CD14-positive monocyte (primary cell): ENCODE measurements around the gene STIM1. TPM values are rescaled to one million over a fixed set of nuclear protein-coding genes. Genes with fewer than 3 reads are reported as not detected.

Experiments used
- DNase-seq, 3 donors: peaks; one replicate each; pipeline ENCODE4 v3.0.0-alpha.2; 2011 to 2022
- H2AFZ ChIP-seq: 2 replicates; pipeline ENCODE4 v1.6.0; 2012; ENCODE audit warnings: mild to moderate bottlenecking, low read depth, low read length, inconsistent platforms; ENCODE audit not compliant: insufficient read depth, poor library complexity, severe bottlenecking
- H3K27ac ChIP-seq, 2 donors: 1 replicate in 1 of 2; 2 replicates in 1 of 2; pipeline ENCODE4 v1.5.1; 2012 to 2013; ENCODE audit warnings: low read length in 2 of 2, control low read depth in 1 of 2, inconsistent platforms in 1 of 2, low read depth in 1 of 2, mild to moderate bottlenecking in 1 of 2
- H3K27me3 ChIP-seq, 2 donors: one replicate each; pipeline versions ENCODE4 v1.6.0 to v1.6.1; 2011 to 2013; ENCODE audit warnings: low read length in 2 of 2; ENCODE audit not compliant: control insufficient read depth in 2 of 2, insufficient read depth in 2 of 2
- H3K36me3 ChIP-seq, 2 donors: replicated peaks in 1 of 2; 1 replicate in 1 of 2; 2 replicates in 1 of 2; pipeline versions ENCODE4 v1.5.1 to v1.6.1; 2012 to 2013; ENCODE audit warnings: low read length in 2 of 2, control low read depth in 1 of 2, inconsistent platforms in 1 of 2, mild to moderate bottlenecking in 1 of 2; ENCODE audit not compliant: insufficient read depth in 2 of 2, control insufficient read depth in 1 of 2
- H3K4me1 ChIP-seq, 2 donors: 1 replicate in 1 of 2; 2 replicates in 1 of 2; pipeline versions ENCODE4 v1.5.1 to v1.6.1; 2012 to 2013; ENCODE audit warnings: low read length in 2 of 2, control low read depth in 1 of 2, inconsistent platforms in 1 of 2, mild to moderate bottlenecking in 1 of 2, moderate library complexity in 1 of 2; ENCODE audit not compliant: insufficient read depth in 2 of 2, control insufficient read depth in 1 of 2
- H3K4me2 ChIP-seq: replicated peaks from 2 replicates; pipeline ENCODE3; 2012; ENCODE audit warnings: low read length, moderate library complexity, mild to moderate bottlenecking; ENCODE audit not compliant: poor library complexity, severe bottlenecking; ENCODE audit errors: extremely low read depth
- H3K4me3 ChIP-seq, 3 experiments: fragments of 200-600 bp in 1 of 3; sonication (generic) in 1 of 3; replicated peaks in 1 of 3; 1 replicate in 2 of 3; 2 replicates in 1 of 3; pipeline ENCODE4 v1.5.1; 2011 to 2013; ENCODE audit warnings: low read length in 3 of 3, mild to moderate bottlenecking in 3 of 3, control low read depth in 2 of 3, low read depth in 2 of 3, inconsistent platforms in 1 of 3, moderate library complexity in 1 of 3
- H3K79me2 ChIP-seq: 2 replicates; pipeline ENCODE4 v1.6.0; 2012; ENCODE audit warnings: mild to moderate bottlenecking, control low read depth, inconsistent platforms, low read length, moderate library complexity; ENCODE audit not compliant: insufficient read depth
- H3K9ac ChIP-seq: 2 replicates; pipeline ENCODE4 v1.6.0; 2017; ENCODE audit warnings: low read length, mild to moderate bottlenecking; ENCODE audit not compliant: insufficient read depth, poor library complexity, severe bottlenecking
- H3K9me3 ChIP-seq, 2 donors: replicated peaks in 1 of 2; 1 replicate in 1 of 2; 2 replicates in 1 of 2; pipeline versions ENCODE4 v1.5.1 to v1.6.1; 2012 to 2013; ENCODE audit warnings: low read length in 2 of 2, control low read depth in 1 of 2; ENCODE audit not compliant: control insufficient read depth in 1 of 2, insufficient read depth in 1 of 2
- H4K20me1 ChIP-seq: 2 replicates; pipeline ENCODE4 v1.6.0; 2012; ENCODE audit warnings: mild to moderate bottlenecking, low read length, control low read depth, moderate library complexity; ENCODE audit not compliant: insufficient read depth
- H3K27ac Mint-ChIP-seq, 7 donors: one replicate each; pipeline ENCODE4 v1.8.0; 2020; ENCODE audit warnings: mild to moderate bottlenecking in 7 of 7, mixed read lengths in 7 of 7, moderate library complexity in 6 of 7, inconsistent platforms in 2 of 7
- H3K27me3 Mint-ChIP-seq, 3 donors: one replicate each; pipeline ENCODE4 v1.8.0; 2021 to 2022; ENCODE audit warnings: low read depth in 3 of 3, mild to moderate bottlenecking in 3 of 3, mixed read lengths in 3 of 3, moderate library complexity in 3 of 3, inconsistent platforms in 1 of 3
- H3K36me3 Mint-ChIP-seq, 2 donors: one replicate each; pipeline ENCODE4 v1.8.0; 2020; ENCODE audit warnings: mixed read lengths in 2 of 2, inconsistent platforms in 1 of 2, mild to moderate bottlenecking in 1 of 2
- H3K4me1 Mint-ChIP-seq: one replicate; pipeline ENCODE4 v1.8.0; 2020; ENCODE audit warnings: mild to moderate bottlenecking, mixed read lengths
- H3K4me3 Mint-ChIP-seq, 2 donors: one replicate each; pipeline ENCODE4 v1.8.0; 2020; ENCODE audit warnings: mild to moderate bottlenecking in 2 of 2, mixed read lengths in 2 of 2, moderate library complexity in 1 of 2
- H3K9me3 Mint-ChIP-seq, 7 donors: one replicate each; pipeline ENCODE4 v1.8.0; 2020 to 2022; ENCODE audit warnings: mixed read lengths in 7 of 7, mild to moderate bottlenecking in 6 of 7, moderate library complexity in 6 of 7, inconsistent platforms in 2 of 7
- CTCF ChIP-seq: fragments of 200-600 bp; IDR thresholded peaks from one replicate; pipeline ENCODE4 v1.8.0; 2022; ENCODE audit warnings: antibody characterized with exemption, mild to moderate bottlenecking
- WGBS: methylation state at CpG from one replicate; pipeline ENCODE4 v1.1.5; 2013; ENCODE audit warnings: missing lambda C conversion rate; ENCODE audit not compliant: insufficient coverage; 5-methylcytosine and 5-hydroxymethylcytosine counted together
- intact Hi-C, 2 donors: fragments of 100-400 bp; cut with micrococcal nuclease; formaldehyde crosslinking; loops; one replicate each; pipeline versions ENCODE4 v1.15.0 to v1.15.1; 2023
- polyA plus RNA-seq, 3 donors: library from polyadenylated mRNA; depleted of rRNA in 1 of 3; unstranded in 2 of 3; stranded (reverse) in 1 of 3; fragments of 300-500 nt in 2 of 3; fragments of >200 nt in 1 of 3; fragmentation: Illumina TruSeq in 2 of 3; gene quantifications; 1 replicate in 2 of 3; 2 replicates in 1 of 3; pipeline ENCODE4 v1.2.3, GENCODE V29; 2012 to 2021

Gene STIM1
- polyA plus RNA-seq, 3 donors, result 14.0 to 68.6 (median 21.0) TPM

- Histone ChIP-seq H3K9me3 (no peaks in the 10 kb centered on the region), H3K4me2 (no peak overlapping the region), H2AFZ (no peak overlapping the region), H3K27ac (peak overlapping the region in 1 of 2 donors; percentile 12), H3K4me3 (no peak overlapping the region), H3K27me3 (no peaks in the 10 kb centered on the region), H4K20me1 (peaks cover 98% of the 10 kb centered on the region), H3K79me2 (peaks cover 91% of the 10 kb centered on the region), H3K4me1 (no peaks in the 10 kb centered on the region), H3K36me3 (no peaks in the 10 kb centered on the region), H3K9ac (no peak overlapping the region)
- Mint-ChIP-seq H3K36me3 (peaks cover 4 to 13% of the 10 kb centered on the region in 2 donors), H3K27ac (peak overlapping the region in 1 of 7 donors; percentile 37), H3K9me3 (no peaks in the 10 kb centered on the region), H3K27me3 (no peaks in the 10 kb centered on the region), H3K4me3 (no peak overlapping the region), H3K4me1 (peaks cover 31% of the 10 kb centered on the region)
- WGBS, result 100% methylated on average over 2 of the region's 2 CpGs
- intact Hi-C loops, result no loop called here
- no peak for TF ChIP-seq CTCF
- no peak for DNase-seq
Observed at GRCh38 chr11:3956038-3956437, 100.6 kb downstream of the STIM1 start.

- DNase-seq, result no peak
- H3K27me3 ChIP-seq, result no peaks in the 10 kb centered on the region
- Mint-ChIP-seq H3K27me3 (no peaks in the 10 kb centered on the region), H3K9me3 (no peaks in the 10 kb centered on the region), H3K4me3 (no peak overlapping the region), H3K36me3 (peaks cover 4 to 13% of the 10 kb centered on the region in 2 donors), H3K4me1 (peaks cover 34% of the 10 kb centered on the region), H3K27ac (peak overlapping the region in 1 of 7 donors; percentile 8)
- no peak overlapping the region for H2AFZ ChIP-seq
- peaks cover 98% of the 10 kb centered on the region for H4K20me1 ChIP-seq
- no peak overlapping the region for H3K9ac ChIP-seq
- H3K4me2 ChIP-seq, result no peak overlapping the region
- no CpG with 5 or more reads among the region's 4 CpGs for WGBS
- H3K27ac ChIP-seq, result peak overlapping the region in 1 of 2 donors; percentile 12
- TF ChIP-seq CTCF, result no peak
- H3K9me3 ChIP-seq, result no peaks in the 10 kb centered on the region
- H3K36me3 ChIP-seq, result no peaks in the 10 kb centered on the region
- no peaks in the 10 kb centered on the region for H3K4me1 ChIP-seq
- intact Hi-C loops, result no loop called here
- no peak overlapping the region for H3K4me3 ChIP-seq
- peaks cover 87% of the 10 kb centered on the region for H3K79me2 ChIP-seq
Observed at GRCh38 chr11:3956748-3957147, 101.3 kb downstream of the STIM1 start.
